Measurements from ENCODE around the gene C2.

- TF ChIP-seq CTCF (IDR thresholded peaks at IDR 0.05) (peak; percentile 61 to 78 (median 65)), POLR2A (IDR thresholded peaks at IDR 0.05) (no peak)
These were observed 24.8 kb downstream of the C2 start for GRCh38 chr6:31952140-31952805.
